ENCODE measurements around the gene KLHL40. TPM values are rescaled to one million over a fixed set of nuclear protein-coding genes. Genes with fewer than 3 reads are reported as not detected.

The KLHL40 gene
- polyA plus RNA-seq, 1 experiment: not detected

DNA sequence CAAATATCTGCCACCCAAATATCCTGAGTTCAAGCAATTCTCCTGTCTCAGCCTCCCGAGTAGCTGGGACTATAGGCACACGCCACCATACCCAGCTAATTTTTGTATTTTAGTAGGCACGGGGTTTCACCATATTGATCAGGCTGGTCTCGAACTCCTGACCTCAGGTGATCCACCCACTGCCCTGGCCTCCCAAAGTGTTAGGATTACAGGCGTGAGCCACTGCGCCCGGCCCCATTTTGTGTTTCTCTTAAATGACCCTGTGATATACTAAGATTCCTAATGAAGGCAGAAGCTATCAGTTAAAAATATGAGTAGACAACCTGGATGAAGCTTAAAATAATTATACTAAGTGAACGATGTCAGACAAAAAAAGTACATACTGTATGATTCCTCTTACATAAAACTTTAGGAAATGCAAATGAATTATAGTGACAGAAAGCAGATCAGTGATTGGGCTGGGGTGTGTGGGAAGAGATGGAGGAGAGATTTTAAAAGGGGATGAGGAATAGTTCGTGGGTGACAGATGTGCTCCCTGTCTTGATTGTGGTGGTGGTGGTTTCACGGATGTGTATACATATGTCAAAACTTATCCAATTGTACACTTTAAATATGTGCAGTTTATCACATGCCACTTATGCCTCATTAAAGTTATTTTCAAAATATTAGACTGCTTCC lies 3.8 kb upstream of the KLHL40 start:
- DNase-seq (ENCODE audit: low read depth, low spot score): no peak
- peaks cover 11% of the 10 kb centered on the region for H3K27me3 ChIP-seq (ENCODE audit: control insufficient read depth, insufficient read depth, low read length)
- TF ChIP-seq, protein P1, sequence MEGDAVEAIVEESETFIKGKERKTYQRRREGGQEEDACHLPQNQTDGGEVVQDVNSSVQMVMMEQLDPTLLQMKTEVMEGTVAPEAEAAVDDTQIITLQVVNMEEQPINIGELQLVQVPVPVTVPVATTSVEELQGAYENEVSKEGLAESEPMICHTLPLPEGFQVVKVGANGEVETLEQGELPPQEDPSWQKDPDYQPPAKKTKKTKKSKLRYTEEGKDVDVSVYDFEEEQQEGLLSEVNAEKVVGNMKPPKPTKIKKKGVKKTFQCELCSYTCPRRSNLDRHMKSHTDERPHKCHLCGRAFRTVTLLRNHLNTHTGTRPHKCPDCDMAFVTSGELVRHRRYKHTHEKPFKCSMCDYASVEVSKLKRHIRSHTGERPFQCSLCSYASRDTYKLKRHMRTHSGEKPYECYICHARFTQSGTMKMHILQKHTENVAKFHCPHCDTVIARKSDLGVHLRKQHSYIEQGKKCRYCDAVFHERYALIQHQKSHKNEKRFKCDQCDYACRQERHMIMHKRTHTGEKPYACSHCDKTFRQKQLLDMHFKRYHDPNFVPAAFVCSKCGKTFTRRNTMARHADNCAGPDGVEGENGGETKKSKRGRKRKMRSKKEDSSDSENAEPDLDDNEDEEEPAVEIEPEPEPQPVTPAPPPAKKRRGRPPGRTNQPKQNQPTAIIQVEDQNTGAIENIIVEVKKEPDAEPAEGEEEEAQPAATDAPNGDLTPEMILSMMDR (IDR thresholded peaks at IDR 0.05; ENCODE audit: low read depth, low read length): no peak
- H3K9me3 ChIP-seq (ENCODE audit: control insufficient read depth, insufficient read depth, low read length): peaks cover 11% of the 10 kb centered on the region; the same call in 1 of the 2 replicates
- ChIA-PET CTCF (interaction anchor here (0.5 kb wide), 1 partner anchor 127 kb away, joined by 4 read pairs; no protein-coding TSS in a partner anchor), POLR2A (no interaction called here)
- no peak overlapping the region for H3K27ac ChIP-seq (ENCODE audit: low read depth, low read length)
- no peak overlapping the region for H3K4me3 ChIP-seq (ENCODE audit: low read depth, low read length)

DNA sequence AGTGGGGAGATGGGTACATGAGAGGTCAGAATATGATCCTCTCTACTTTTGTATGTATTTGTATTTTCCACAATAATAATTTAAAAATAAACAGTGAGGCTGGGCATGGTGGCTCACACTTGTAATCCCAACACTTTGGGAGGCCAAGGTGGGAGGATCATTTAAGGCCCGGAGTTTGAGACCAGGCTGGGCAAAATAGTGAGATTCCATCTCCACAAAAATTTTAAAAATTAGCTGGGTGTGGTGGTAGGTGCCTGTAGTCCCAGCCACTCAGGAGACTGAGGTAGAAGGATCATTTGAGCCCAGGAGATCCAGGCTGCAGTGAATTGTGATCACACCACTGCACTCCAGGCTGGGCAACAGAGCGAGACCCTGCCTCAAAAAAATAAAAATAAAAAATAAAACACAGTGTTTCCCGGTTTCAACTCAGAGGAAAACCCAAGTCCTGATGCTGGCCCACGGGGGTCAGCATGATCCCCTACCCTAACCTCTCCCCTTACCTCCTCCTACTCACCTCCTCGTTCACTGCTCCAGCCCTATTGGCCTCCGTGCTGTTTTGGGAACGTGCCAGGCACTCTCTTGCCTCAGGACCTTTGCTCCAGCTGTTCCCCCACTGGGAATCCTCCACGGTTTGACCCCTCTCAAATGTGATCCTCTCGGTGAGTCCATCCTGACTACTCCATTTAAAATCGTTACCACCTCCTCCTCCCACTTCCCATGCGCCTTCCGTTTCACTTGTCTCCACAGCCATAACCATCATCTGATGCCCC lies 2.9 kb upstream of the KLHL40 start:
- POLR2A ChIA-PET: no interaction called here
- CTCF ChIA-PET: no interaction called here
- Histone ChIP-seq H3K27ac (ENCODE audit: low read depth, low read length) (no peak overlapping the region), H3K4me3 (ENCODE audit: low read depth, low read length) (no peak overlapping the region), H3K9me3 (ENCODE audit: control insufficient read depth, insufficient read depth, low read length) (peaks cover 12% of the 10 kb centered on the region; the same call in 1 of the 2 replicates), H3K27me3 (ENCODE audit: control insufficient read depth, insufficient read depth, low read length) (peaks cover 15% of the 10 kb centered on the region)
- DNase-seq (ENCODE audit: low read depth, low spot score): no peak
- TF ChIP-seq, protein P1 (IDR thresholded peaks at IDR 0.05; ENCODE audit: low read depth, low read length): no peak

DNA sequence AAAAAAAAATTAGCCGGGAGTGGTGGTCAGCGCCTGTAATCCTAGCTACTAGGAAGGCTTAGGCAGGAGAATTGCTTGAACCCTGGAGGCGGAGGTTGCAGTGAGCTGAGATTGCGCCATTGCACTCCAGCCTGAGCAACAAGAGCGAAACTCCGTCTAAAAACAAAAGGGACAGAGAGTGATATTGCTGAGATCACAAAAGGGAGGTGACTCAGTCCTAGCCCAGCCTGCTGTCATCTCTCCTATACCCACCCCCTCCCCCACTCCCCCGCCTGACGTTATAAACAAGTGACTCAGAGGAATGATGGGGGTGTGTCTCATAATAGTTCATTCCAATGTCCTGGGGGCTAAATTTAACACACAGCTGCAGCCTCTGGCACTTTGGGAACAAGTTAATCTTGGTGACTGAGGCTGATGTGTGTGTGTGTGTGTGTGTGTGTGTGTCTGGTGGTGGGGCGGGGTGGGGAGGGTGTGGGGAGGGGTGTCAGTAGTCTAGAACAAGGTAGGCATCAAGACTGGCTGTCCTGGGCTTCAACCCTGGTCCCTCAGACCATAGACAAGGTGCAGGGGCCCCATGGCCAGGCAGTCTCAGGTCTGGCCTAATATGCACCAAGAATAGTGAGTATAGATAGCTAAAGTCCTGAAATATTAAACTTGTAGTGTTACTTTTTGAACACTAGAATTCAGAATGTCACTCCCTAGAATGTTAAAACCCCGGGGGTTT lies 1.3 kb upstream of the KLHL40 start:
- no peak overlapping the region for H3K4me3 ChIP-seq (ENCODE audit: low read depth, low read length)
- ChIA-PET POLR2A (interaction anchor here (0.6 to 1.1 kb wide), 4 partner anchors 29 to 1021 kb away, joined by 3 to 9 read pairs (median 6); partner anchors contain the start of gene SS18L2), CTCF (no interaction called here)
- no peak overlapping the region for H3K27ac ChIP-seq (ENCODE audit: low read depth, low read length)
- TF ChIP-seq, protein P1 (IDR thresholded peaks at IDR 0.05; ENCODE audit: low read depth, low read length): no peak
- peaks cover 15% of the 10 kb centered on the region for H3K27me3 ChIP-seq (ENCODE audit: control insufficient read depth, insufficient read depth, low read length)
- peaks cover 12% of the 10 kb centered on the region; the same call in 1 of the 2 replicates for H3K9me3 ChIP-seq (ENCODE audit: control insufficient read depth, insufficient read depth, low read length)
- peak; percentile 81 for DNase-seq (ENCODE audit: low read depth, low spot score)

DNA sequence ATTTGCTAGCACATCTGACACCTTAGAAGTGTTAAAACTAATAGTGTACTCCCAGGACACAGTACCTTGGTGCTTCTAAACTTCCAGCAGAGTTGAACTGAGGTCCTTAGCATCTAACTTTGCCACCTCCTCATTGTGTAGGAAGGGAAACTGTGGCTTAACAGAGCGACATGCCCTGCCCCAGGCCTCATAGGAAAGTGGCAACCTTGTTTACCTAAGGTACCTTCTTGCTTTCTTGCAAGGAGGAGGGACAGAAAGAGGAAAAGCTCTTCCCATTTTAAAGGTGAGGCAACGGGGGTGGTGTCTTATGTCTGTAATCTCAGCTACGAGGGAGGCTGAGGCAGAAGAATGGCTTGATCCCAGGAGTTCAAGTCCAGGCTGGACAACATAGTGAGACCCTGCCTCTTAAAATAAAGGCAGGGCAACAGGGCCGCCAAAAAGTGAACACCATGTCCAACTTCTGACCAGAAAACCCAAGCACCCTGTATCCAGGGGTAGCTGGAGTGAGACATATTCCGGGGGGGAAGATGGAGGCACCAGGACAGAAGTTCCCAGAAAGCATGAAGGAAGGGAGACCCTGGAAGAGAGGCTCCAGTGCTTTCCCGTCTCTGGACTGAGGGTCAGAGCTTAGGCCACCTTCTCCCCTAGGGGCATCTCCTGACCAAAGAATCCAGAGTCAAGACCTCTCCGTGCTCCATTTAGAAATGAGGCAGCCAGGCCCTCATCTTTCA lies 540 bp upstream of the KLHL40 start:
- H3K27ac ChIP-seq (ENCODE audit: low read depth, low read length): no peak overlapping the region
- ChIA-PET CTCF (no interaction called here), POLR2A (interaction anchor here (1.1 kb wide), 1 partner anchor 94 kb away, joined by 7 read pairs; the partner anchor contains the start of gene SS18L2)
- TF ChIP-seq, protein P1 (IDR thresholded peaks at IDR 0.05; ENCODE audit: low read depth, low read length): no peak
- DNase-seq (ENCODE audit: low read depth, low spot score): no peak
- peaks cover 12% of the 10 kb centered on the region; the same call in 1 of the 2 replicates for H3K9me3 ChIP-seq (ENCODE audit: control insufficient read depth, insufficient read depth, low read length)
- peaks cover 22% of the 10 kb centered on the region for H3K27me3 ChIP-seq (ENCODE audit: control insufficient read depth, insufficient read depth, low read length)
- no peak overlapping the region for H3K4me3 ChIP-seq (ENCODE audit: low read depth, low read length)
